GM21529 (cell line): ENCODE data around the gene ACYP2.
A peak's percentile ranks its signal among the peaks of the same experiment; 100 is the strongest.
"Not testable (repeated sequence)": the region's sequence is repeated elsewhere in the genome, so short reads cannot be mapped to it uniquely, and the experiment has no call there.

ENCODE experiments used
- ATAC-seq: cut with Tn5 transposase; IDR thresholded peaks from one replicate; pipeline ENCODE4 v1.9.1; 2021; ENCODE audit not compliant: unreplicated experiment

The ACYP2 gene

DNA sequence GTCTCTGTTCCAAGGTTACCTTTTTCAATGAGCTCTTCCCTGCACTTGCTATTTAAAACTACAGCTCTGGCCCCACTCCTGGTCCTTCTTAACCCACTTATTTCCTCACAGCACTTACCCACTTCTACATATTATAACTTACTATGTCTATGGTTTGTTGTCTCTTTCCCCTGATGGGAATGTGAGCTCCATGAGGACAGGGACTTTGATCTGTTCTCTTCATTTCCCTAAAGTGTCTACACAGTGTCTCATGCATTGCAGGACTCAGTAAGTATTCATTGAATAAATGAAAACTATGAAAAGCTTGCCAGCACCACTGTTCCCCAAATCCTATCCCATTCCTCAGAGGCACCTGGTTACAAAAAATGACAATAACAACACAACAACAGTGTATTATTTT lies 18.3 kb upstream of the ACYP2 start:
- ATAC-seq: no peak

DNA sequence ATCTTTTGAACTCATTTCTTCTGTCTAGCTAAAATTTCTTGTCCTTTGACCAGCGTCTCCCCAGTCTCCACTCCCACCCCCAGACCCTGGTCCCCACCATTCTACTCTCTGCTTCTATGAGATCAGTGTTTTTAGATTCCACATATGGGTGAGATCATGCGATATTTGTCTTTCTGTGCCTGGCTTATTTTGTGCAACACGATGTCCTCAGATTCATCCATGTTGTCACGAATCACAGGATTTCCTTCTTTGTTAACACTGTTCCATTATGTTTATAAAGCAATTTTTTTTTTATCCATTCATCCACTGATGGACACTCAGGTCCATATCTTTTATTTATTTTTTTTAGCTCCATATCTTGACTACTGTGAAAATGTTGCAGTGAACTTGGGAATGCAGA lies 16.0 kb upstream of the ACYP2 start:
- no peak for ATAC-seq

DNA sequence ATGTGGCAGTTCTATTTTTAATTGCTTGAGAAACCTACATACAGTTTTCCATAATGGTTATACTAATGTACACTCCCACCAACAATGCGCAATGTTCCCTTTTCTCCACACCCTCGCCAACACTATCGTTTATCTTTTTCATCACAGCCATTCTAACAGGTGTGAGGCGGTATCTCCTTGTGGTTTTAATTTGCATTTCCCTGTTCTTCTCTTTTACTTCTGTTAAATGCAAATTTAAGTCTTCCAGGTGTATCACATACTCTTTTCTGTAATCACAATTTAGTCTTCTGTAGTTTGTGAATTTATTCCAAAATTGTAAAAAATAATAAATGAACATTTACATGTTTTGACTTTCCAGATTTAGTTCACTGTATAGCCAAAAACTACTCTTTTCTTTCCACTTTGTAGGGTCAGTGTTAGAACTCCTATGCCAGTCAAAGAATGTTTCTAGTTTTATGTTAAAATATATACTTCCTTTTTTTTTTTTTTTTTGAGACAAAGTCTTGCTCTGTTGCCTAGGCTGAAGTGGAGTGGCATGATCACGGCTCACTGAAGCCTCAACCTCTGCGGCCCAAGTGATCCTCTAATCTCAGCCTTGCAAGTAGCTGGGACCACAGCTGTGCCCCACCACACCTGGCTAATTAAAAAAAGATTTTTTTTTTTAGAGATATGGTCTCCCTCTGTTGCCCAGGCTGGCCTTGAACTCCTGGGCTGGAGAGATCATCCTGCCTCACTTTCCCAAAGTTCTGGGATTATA lies 15.4 kb upstream of the ACYP2 start:
- ATAC-seq: peak; percentile 85

DNA sequence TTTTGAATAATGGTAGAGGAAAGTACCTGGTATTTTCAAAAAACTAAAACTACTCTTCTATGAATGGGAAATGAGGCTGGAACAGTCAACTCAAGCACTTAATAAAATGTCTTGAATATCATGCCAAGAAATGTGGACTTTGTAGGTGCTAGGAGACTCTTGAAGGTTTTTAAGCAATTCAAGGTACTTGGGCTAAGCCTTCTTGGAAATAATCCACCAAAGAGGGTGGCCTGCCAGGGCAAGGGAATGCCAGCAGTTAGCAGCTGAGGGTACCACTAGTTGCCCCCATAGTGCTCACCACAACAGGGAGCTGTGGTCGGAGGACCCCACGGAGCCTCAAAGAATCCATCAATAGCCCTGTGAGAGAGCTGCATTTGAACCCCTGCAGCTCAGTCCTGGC lies 14.6 kb upstream of the ACYP2 start:
- ATAC-seq: no peak

DNA sequence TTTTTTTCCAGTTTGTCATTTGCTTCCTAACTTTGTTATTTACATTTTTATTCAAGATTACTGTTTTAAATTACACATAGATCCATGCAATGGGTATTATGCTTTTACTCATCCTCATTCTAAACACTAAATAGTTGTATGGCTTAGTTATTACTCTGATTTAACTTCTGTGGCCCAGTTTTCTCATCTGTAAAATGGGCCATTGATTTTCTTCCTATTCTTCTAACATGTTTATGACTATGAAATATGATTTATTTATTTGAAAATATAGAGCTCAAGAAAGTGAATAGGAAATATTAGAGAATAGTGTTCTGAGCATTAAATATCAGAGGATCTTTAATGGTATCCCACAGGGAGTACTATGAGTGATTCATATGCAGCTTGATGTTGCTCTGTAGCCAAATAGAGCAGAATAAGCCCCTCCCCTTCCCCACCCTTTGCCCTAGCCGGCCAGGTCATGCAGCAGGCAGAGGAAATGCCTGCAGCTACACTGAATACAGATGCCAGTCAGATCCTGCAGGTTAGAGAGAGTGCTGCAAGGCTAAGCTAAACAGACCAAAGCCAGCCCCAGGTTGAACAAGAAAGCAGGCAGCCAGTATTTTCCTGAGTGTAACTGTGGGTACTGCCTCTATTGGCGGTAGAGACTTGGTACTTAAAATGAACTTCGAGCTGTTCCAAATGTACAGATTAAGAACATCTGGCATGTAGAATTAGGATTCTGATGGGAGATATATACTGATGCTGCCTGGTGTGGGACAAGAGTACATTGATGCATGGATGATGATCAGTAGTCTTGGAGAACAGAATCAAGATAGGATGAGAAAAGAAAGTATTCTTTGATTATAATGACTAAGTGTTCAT lies 11.7 kb upstream of the ACYP2 start:
- ATAC-seq: peak; percentile 51

DNA sequence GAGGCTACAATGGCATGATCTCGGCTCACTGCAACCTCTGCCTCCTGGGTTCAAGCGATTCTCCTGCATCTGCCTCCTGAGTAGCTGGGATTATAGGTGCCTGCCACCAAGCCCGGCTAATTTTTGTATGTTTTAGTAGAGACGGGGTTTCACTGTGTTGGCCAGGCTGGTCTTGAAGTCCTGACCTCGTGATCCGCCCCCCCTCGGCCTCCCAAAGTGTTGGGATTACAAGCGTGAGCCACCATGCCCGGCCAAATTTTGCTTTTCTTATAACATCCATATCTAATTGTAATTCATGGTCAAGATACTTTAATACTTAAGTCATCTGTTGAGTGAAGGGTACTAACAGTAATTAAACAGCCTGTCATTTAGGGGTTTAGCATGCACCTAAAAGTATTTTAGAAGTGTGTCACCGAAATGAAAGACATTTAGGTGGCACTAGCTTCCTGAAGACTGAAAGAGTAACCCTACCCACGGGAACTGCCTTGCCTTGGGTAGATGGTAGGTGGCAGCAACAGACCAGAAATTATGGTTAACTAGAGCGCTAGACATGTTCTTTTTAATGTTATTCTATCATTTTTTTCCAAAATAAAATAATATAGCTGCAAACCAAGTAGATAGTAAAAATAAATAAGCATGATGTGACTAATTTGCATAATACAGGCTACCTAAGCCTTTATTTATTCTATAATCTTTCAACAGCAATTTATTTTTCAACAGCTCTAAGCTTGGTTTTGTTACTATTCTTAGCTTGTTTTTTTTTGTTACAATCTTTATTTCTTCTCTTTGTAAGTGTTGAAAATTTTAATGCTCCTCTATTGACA lies 8.6 kb upstream of the ACYP2 start:
- peak; percentile 67 for ATAC-seq

DNA sequence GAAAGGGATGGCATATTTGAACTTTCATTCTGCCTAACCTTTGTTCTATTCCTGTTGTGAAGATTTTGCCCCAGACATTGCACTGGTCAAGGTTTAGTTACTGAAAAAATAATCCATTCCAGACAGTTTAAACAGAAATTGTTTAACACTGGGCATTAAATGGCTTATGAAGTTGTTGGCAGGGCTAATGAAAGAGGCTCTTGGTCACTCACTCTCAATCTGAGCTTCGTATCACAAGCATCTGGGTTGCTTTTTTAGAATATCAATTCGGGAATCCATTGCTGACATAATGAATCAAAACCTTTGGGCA lies 8.0 kb upstream of the ACYP2 start:
- ATAC-seq: no peak

DNA sequence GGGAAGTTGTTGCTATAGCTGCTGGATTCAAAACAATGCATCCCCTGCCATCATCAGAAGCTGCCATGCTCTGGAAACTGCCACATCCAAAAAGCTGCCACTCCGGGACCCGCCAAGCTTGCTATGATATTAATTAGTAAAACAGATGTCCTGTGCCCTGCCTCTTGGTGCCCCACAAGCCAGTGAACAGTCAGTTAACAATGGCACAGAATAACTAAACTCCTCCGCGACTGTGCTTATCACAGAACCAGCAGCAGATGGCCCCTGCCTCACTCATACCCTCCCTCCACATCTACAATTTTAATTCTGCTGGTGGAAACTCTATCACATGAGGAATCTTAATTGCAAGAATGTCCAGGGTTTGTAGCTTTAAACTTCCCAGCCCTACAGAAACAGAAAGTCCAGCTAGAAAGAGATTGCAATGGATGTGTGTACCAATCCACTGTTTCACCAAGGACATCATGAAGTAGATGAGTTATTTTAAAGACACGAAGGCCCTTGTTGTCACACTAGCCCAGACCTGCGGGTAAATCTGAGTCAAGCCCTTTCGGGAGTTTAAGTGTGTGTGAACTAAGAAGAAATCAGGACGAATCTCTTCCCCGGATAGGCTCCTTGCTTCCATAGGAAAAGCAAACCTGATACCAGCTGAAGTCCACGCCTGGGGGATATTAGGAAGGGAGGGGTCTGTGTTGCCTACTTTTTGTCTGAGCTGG lies 7.4 kb upstream of the ACYP2 start:
- ATAC-seq: no peak

DNA sequence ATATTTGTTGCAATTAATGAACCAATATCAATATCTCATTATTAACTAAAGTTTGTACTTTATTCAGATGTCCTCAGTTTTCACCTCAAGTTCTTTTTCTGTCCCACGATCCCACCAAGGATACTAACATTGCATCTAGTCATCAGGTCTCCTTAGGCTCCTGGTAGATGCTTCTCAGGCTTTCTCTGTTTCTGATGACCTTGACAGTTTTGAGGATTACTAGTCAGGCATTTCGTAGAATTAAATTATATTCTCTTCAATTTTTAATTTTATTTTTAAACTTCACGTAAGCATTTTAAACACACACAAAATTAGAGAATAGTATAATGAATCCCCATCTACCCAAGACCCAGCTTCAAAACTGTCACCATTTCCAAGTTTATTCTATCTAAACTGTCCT lies 5.6 kb upstream of the ACYP2 start:
- no peak for ATAC-seq

DNA sequence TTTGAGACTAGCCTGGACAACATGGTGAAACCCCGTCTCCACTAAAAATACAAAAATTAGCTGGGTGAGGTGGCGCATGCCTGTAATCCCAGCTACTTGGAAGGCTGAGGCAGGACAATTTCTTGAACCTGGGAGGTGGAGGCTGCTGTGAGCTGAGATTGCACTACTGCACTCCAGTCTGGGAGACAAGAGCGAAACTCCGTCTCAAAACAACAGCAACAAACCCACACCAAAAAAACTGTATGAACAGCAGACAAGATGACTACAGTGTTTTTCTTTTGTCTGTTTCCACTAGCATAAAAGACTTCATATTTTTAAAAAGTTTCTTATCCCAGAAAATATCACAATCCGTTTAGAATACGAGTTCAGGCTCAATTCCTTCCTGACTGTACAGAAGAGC lies 936 bp upstream of the ACYP2 start:
- ATAC-seq: not testable (repeated sequence)

DNA sequence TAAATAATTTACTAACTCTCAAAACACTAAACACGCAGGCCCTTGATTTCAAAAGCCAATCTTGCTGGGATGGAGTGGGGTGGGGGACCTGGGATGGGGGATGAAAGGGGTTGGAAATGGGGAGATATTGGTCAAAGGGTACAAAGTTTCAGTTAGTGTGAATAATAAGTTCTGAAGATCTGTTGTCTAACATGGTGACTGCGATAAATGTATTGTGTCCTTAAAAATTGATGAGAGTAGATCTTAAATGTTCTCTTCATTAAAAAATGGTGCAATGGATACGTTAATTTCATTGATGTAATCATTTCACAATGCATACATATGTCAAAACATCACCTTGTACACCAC lies 505 bp upstream of the ACYP2 start:
- ATAC-seq: no peak

DNA sequence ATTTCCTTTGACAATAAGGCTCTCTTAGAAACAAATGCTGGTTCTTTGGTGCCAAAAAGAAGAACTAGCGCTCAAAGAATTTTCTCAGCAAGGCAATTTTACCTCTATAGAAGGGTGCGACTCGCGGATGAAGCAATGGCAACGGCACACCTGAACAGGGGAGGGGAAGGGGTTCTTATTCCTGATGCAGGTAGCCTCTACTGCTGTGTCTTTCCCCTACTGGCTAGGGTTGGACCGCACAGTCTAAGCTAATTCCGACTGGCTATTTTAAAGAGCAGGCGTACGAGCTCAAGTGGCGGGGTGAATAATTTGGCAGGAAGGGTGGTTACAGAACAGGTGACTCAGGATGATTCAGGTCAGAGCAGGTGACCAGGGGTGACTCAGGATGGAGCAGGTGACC lies 1.2 kb downstream of the ACYP2 start:
- ATAC-seq: not testable (repeated sequence)

DNA sequence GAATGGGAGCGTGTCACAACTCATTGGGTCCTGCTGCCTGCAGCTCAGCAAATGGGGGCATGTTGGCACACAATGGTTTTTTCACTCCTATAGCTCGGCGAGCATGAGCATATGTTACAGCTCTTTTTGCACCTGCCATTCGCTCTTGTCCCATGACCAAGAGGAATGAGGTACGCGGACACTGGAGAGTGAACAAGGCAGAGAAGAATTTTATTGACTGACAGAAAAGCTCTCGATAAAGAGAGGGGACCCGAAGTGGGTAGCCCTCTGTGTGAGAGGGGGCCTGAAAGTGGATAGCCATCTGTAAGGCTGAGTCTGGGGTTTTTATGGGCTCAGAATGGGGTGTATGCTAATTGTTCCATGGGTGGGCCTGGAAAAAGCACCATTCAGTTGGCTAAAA lies 5.5 kb downstream of the ACYP2 start:
- ATAC-seq: no peak

DNA sequence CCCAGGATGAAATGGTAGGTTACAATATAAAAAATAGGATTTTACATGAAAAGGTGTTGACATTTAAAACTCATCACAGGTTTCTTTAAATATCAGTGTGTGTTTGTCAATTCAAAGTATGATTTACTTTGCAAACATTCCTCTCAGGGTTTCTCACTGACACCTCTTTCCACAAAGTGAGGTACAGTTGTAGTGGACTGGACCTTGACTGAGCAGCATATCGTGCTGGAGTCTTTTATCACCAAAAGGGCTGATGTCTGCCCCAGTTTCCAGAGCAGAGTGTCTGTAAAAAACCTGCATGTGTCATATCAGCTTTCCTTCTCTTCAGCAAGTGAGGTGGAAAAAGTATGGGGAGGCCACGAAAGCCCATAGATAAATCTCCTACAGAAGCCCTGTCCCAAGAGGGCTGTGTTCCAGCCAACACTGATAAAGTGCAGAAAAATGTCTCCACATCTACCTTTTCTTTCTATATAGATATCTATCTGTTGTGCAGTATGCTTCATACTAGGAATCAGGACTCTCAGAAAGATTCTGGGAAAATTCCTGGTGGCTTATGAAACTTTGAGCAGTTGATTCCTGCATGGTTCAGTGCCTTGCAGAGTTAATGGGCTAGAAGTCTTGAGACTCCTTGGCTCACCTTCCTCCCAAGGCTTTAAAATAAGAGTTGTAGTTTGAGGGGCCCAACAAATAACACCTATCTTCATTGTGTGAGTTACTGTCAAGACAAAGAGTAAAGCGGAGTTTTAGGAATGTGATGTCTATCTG lies 6.9 kb downstream of the ACYP2 start:
- ATAC-seq: no peak

DNA sequence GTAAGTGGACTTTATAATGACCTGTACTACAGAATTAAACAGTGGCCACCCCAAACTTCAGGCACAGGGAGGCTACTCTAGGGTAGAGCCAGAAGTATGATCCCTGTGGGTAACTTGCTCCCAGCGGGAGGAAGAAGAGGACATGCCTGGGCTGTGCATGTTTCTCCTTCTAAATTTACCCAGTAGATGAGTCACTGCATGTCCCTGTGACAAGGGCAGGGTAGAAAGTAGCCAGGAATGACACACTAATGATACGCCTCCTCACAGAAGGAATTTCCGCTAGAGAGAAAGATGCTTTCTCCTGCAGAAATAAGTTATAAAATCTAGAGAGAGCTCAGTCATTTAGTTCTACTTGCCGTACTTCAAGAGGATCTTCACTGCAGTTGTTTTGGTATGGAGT lies 7.5 kb downstream of the ACYP2 start:
- ATAC-seq: no peak

DNA sequence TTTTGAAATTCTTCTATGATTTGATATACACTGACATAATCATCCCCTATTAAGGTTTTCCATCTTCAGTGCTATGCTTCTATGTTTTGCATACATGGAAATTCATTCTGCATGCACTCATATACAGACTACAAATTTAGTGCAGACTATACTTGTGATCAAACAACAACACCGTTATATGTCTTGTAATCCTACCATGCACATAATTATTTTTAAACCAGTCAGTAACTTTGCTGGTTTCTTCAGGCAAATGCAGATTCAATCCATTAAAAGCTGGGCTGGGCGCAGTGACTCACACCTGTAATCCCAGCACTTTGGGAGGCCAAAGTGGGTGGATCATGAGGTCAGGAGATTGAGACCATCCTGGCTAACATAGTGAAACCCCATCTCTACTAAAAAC lies 11.8 kb downstream of the ACYP2 start:
- ATAC-seq: not testable (repeated sequence)

DNA sequence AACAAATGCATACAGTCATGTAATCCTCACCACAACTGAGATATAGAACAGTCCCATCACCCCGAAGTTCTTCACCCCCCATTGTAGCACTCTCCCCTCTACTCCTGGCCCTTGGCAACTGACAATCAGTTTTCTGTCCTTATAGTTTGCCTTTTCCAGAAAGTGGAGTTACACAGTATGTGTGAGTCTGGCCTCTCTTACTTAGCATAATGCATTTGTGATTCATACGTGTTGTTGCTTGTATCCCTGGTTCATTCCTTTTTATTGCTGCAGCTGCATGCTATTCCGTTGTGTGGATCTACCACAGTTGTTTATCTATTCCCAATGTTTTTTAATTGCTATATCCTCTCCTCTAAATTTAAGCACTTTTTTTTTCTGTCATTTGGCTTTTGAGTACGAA lies 17.6 kb downstream of the ACYP2 start:
- ATAC-seq: no peak

DNA sequence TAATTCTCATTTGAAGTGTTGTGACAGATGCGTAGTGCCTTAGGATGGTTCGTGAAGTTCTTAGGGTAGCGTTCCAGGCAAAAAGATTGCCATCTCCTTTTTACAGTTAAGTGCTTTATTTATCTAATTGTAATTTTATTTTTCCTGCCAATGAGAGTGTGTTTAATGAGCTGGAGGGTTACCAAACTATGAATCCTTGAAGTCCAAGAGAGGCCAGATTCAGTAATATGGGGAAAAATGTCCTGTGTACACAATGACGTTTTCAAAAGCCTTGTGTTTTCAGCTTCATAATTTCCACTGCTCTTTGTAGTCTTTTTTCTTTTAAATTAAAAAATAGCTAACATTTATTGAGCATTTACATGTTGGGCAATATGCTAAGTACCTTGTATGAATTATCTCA lies 23.8 kb downstream of the ACYP2 start:
- ATAC-seq: no peak

DNA sequence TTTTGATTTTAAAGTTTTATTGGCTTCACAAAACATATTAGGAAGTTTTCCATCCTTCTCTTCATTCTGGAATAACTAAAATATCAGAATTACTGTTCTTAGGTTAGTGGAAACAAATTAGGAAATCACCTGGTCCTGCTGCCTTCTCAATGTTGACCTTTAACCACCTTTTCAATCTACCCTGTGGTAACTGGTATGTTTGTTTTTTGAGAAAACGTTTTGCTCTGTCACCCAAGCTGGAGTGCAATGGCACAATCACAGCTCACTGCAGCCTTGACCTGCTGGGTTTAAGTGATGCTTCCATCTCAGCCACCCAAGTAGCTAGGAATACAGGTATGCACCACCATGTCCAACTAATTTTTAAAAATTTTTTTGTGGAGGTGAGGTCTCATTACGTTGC lies 28.4 kb downstream of the ACYP2 start:
- no peak for ATAC-seq

DNA sequence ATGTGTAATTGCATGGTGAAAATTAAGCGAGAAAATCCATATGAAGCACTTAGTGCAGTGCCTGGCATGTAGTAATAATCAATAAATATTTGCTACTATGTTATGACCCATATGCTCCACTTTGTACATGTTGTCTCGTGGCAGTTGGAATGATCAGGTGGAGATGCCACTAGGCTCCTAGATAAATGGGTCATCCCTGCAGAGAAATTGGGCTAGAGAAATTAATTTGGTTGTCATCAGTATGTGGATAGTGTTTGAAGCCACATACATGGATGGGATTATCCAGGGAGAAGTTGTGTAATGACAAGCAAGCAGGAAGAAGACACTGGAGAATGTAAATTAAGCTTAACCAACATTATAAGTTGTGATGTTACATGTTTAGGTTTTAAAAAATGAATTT lies 33.0 kb downstream of the ACYP2 start:
- no peak for ATAC-seq
